GM19023 (cell line): ENCODE data around the gene FKBP14.

Source experiments
- ATAC-seq: cut with Tn5 transposase; IDR thresholded peaks from one replicate; pipeline ENCODE4 v1.9.1; 2021; ENCODE audit warnings: mild to moderate bottlenecking, moderate library complexity; ENCODE audit not compliant: unreplicated experiment

Gene FKBP14

GRCh38 chr7:29993140-29993539 is 33.4 kb downstream of the FKBP14 start:
- ATAC-seq: no peak

- ATAC-seq: no peak
These were observed 34.6 kb downstream of the FKBP14 start for GRCh38 chr7:29991937-29992336.

- ATAC-seq: no peak
These were observed 35.6 kb downstream of the FKBP14 start for GRCh38 chr7:29990931-29991330.

- peak; percentile 42 for ATAC-seq
These were observed 37.1 kb downstream of the FKBP14 start, which contains the start of gene SCRN1 for GRCh38 chr7:29989257-29989995. Gene SCRN1 (minus strand): TSS chr7:29989801. CDS start chr7:29969067, 20,734 bp downstream.

- peak; percentile 36 for ATAC-seq
These were observed 37.9 kb downstream of the FKBP14 start for GRCh38 chr7:29988424-29989256.

GRCh38 chr7:29987811-29988317 is 38.6 kb downstream of the FKBP14 start:
- no peak for ATAC-seq

GRCh38 chr7:29987083-29987482 is 39.4 kb downstream of the FKBP14 start:
- ATAC-seq: no peak

- ATAC-seq: no peak
These were observed 46.4 kb downstream of the FKBP14 start for GRCh38 chr7:29980151-29980550.

- no peak for ATAC-seq
These were observed 48.4 kb downstream of the FKBP14 start for GRCh38 chr7:29977886-29978651.

- no peak for ATAC-seq
These were observed 49.7 kb downstream of the FKBP14 start for GRCh38 chr7:29976673-29977415.

GRCh38 chr7:29976266-29976665 is 50.2 kb downstream of the FKBP14 start:
- no peak for ATAC-seq

GRCh38 chr7:29975561-29975960 is 50.9 kb downstream of the FKBP14 start:
- ATAC-seq: no peak

- ATAC-seq: no peak
These were observed 52.2 kb downstream of the FKBP14 start for GRCh38 chr7:29974286-29974685.

GRCh38 chr7:29972315-29972669 is 54.2 kb downstream of the FKBP14 start:
- no peak for ATAC-seq

- no peak for ATAC-seq
These were observed 54.8 kb downstream of the FKBP14 start for GRCh38 chr7:29971566-29972314.

- ATAC-seq: no peak
These were observed 56.3 kb downstream of the FKBP14 start for GRCh38 chr7:29970158-29970557.

GRCh38 chr7:29969738-29970137 is 56.8 kb downstream of the FKBP14 start:
- no peak for ATAC-seq

- ATAC-seq: no peak
These were observed 57.7 kb downstream of the FKBP14 start for GRCh38 chr7:29968683-29969395.

GRCh38 chr7:29965030-29965429 is 61.5 kb downstream of the FKBP14 start:
- ATAC-seq: no peak
